Measurements from ENCODE around the gene NRTN. TPM values are rescaled to one million over a fixed set of nuclear protein-coding genes. Genes with fewer than 3 reads are reported as not detected.

NRTN gene
- total RNA-seq, 5 donors from 2014 or later (not counting 1 experiment from before 2014, with no cell fraction given), result 0.59 to 2.0 (median 1.6) TPM; not detected in 2

- ATAC-seq (replicated peaks in 1 of 4), result no peak
- H3K4me3 Mint-ChIP-seq, result no peak overlapping the region
- Histone ChIP-seq H3K4me3 (ENCODE audit: control insufficient read depth in 1 of 2, extremely low read depth in 1 of 2, low read length in 1 of 2) (no peak overlapping the region), H3K36me3 (ENCODE audit: control insufficient read depth in 2 of 2, extremely low read depth in 1 of 2, insufficient read depth in 1 of 2, low read length in 1 of 2) (no peaks in the 10 kb centered on the region), H3K4me1 (ENCODE audit: control insufficient read depth in 1 of 2, extremely low read depth in 1 of 2, insufficient read depth in 2 of 2, low read length in 2 of 2) (no peaks in the 10 kb centered on the region), H3K27ac (ENCODE audit: low read length) (no peak overlapping the region), H3K27me3 (replicated peaks in 1 of 2; ENCODE audit: control insufficient read depth in 2 of 2, extremely low read depth in 1 of 2, insufficient read depth in 2 of 2, low read length in 1 of 2) (peaks cover 0 to 34% of the 10 kb centered on the region in 2 experiments), H3K9me3 (no peaks in the 10 kb centered on the region)
- ChIA-PET POLR2A (no interaction called here), CTCF (interaction anchor here in 1 of 2 donors (0.6 kb wide), 1 partner anchor 1786 kb away, joined by 5 read pairs; no protein-coding TSS in a partner anchor)
- no peaks in the 10 kb centered on the region for H3K4me1 Mint-ChIP-seq
- peaks cover 7 to 13% of the 10 kb centered on the region in 2 donors for H3K27me3 Mint-ChIP-seq
- 79% methylated on average over 11 of the region's 11 CpGs for whole genome bisulfite sequencing (ENCODE audit: insufficient coverage)
- DNase-seq, result no peak
- no peaks in the 10 kb centered on the region for H3K36me3 Mint-ChIP-seq
- H3K9me3 Mint-ChIP-seq, result no peaks in the 10 kb centered on the region
- no peak overlapping the region for H3K27ac Mint-ChIP-seq
Observed at GRCh38 chr19:5863030-5863665, 58.3 kb downstream of the NRTN start.

GRCh38 chr19:5864013-5864720, 59.3 kb downstream of the NRTN start:
- no peaks in the 10 kb centered on the region for H3K4me1 ChIP-seq (ENCODE audit: control insufficient read depth in 1 of 2, extremely low read depth in 1 of 2, insufficient read depth in 2 of 2, low read length in 2 of 2)
- no peaks in the 10 kb centered on the region for H3K4me1 Mint-ChIP-seq

GRCh38 chr19:5864725-5865486, 60.0 kb downstream of the NRTN start:
- no peak overlapping the region for H3K27ac Mint-ChIP-seq
- no peak for DNase-seq
- CTCF ChIA-PET, result no interaction called here
- no peak overlapping the region for H3K4me3 ChIP-seq (ENCODE audit: control insufficient read depth in 1 of 2, extremely low read depth in 1 of 2, low read length in 1 of 2)
- no peaks in the 10 kb centered on the region for H3K4me1 Mint-ChIP-seq
- H3K4me3 Mint-ChIP-seq, result no peak overlapping the region
- no peaks in the 10 kb centered on the region for H3K36me3 ChIP-seq (ENCODE audit: control insufficient read depth in 2 of 2, extremely low read depth in 1 of 2, insufficient read depth in 1 of 2, low read length in 1 of 2)
- H3K27me3 Mint-ChIP-seq, result peaks cover 7 to 13% of the 10 kb centered on the region in 2 donors
- no peaks in the 10 kb centered on the region for H3K36me3 Mint-ChIP-seq
- H3K27me3 ChIP-seq (replicated peaks in 1 of 2; ENCODE audit: control insufficient read depth in 2 of 2, extremely low read depth in 1 of 2, insufficient read depth in 2 of 2, low read length in 1 of 2), result peaks cover 0 to 34% of the 10 kb centered on the region in 2 experiments
- H3K4me1 ChIP-seq (ENCODE audit: control insufficient read depth in 1 of 2, extremely low read depth in 1 of 2, insufficient read depth in 2 of 2, low read length in 2 of 2), result no peaks in the 10 kb centered on the region
- POLR2A ChIA-PET, result no interaction called here
- H3K9me3 Mint-ChIP-seq, result no peaks in the 10 kb centered on the region
- ATAC-seq (replicated peaks in 1 of 4), result no peak
- WGBS (ENCODE audit: insufficient coverage), result 81% methylated on average over 13 of the region's 14 CpGs
- H3K9me3 ChIP-seq, result no peaks in the 10 kb centered on the region
- H3K27ac ChIP-seq (ENCODE audit: low read length), result no peak overlapping the region

More at GRCh38 chr19:5864013-5864720, 59.3 kb downstream of the NRTN start:
- ChIA-PET CTCF (interaction anchor here in 1 of 2 donors (0.6 kb wide), 1 partner anchor 1787 kb away, joined by 5 read pairs; no protein-coding TSS in a partner anchor), POLR2A (no interaction called here)
- WGBS (ENCODE audit: insufficient coverage), result 70% methylated on average over 5 of the region's 9 CpGs
- no peaks in the 10 kb centered on the region for H3K9me3 Mint-ChIP-seq
- no peak overlapping the region for H3K27ac ChIP-seq (ENCODE audit: low read length)
- no peaks in the 10 kb centered on the region for H3K36me3 ChIP-seq (ENCODE audit: control insufficient read depth in 2 of 2, extremely low read depth in 1 of 2, insufficient read depth in 1 of 2, low read length in 1 of 2)
- no peaks in the 10 kb centered on the region for H3K9me3 ChIP-seq
- no peaks in the 10 kb centered on the region for H3K36me3 Mint-ChIP-seq
- no peak for ATAC-seq (replicated peaks in 1 of 4)
- peaks cover 7 to 13% of the 10 kb centered on the region in 2 donors for H3K27me3 Mint-ChIP-seq
- H3K4me3 ChIP-seq (ENCODE audit: control insufficient read depth in 1 of 2, extremely low read depth in 1 of 2, low read length in 1 of 2), result no peak overlapping the region
- no peak overlapping the region for H3K4me3 Mint-ChIP-seq
- peaks cover 0 to 34% of the 10 kb centered on the region in 2 experiments for H3K27me3 ChIP-seq (replicated peaks in 1 of 2; ENCODE audit: control insufficient read depth in 2 of 2, extremely low read depth in 1 of 2, insufficient read depth in 2 of 2, low read length in 1 of 2)
- no peak overlapping the region for H3K27ac Mint-ChIP-seq
- DNase-seq, result no peak

GRCh38 chr19:5865772-5866171, 60.9 kb downstream of the NRTN start:
- ChIA-PET CTCF (no interaction called here), POLR2A (no interaction called here)
- Histone ChIP-seq H3K4me1 (ENCODE audit: control insufficient read depth in 1 of 2, extremely low read depth in 1 of 2, insufficient read depth in 2 of 2, low read length in 2 of 2) (no peaks in the 10 kb centered on the region), H3K36me3 (ENCODE audit: control insufficient read depth in 2 of 2, extremely low read depth in 1 of 2, insufficient read depth in 1 of 2, low read length in 1 of 2) (no peaks in the 10 kb centered on the region), H3K4me3 (ENCODE audit: control insufficient read depth in 1 of 2, extremely low read depth in 1 of 2, low read length in 1 of 2) (no peak overlapping the region), H3K27ac (ENCODE audit: low read length) (no peak overlapping the region), H3K9me3 (no peaks in the 10 kb centered on the region), H3K27me3 (replicated peaks in 1 of 2; ENCODE audit: control insufficient read depth in 2 of 2, extremely low read depth in 1 of 2, insufficient read depth in 2 of 2, low read length in 1 of 2) (peaks cover 0 to 34% of the 10 kb centered on the region in 2 experiments)
- Mint-ChIP-seq H3K4me1 (no peaks in the 10 kb centered on the region), H3K4me3 (no peak overlapping the region), H3K27me3 (peaks cover 6 to 13% of the 10 kb centered on the region in 2 donors), H3K36me3 (no peaks in the 10 kb centered on the region), H3K9me3 (no peaks in the 10 kb centered on the region), H3K27ac (no peak overlapping the region)
- WGBS (ENCODE audit: insufficient coverage), result 77% methylated on average over 7 of the region's 11 CpGs
- ATAC-seq (replicated peaks in 1 of 4) (no peak), DNase-seq (peak in 2 of 35 experiments; percentile 3 to 6)

- Mint-ChIP-seq H3K27ac (no peak overlapping the region), H3K9me3 (no peaks in the 10 kb centered on the region), H3K27me3 (peaks cover 3 to 13% of the 10 kb centered on the region in 2 donors), H3K4me3 (no peak overlapping the region), H3K36me3 (no peaks in the 10 kb centered on the region), H3K4me1 (no peaks in the 10 kb centered on the region)
- CTCF ChIA-PET, result no interaction called here
- ATAC-seq (replicated peaks in 1 of 4) (no peak), DNase-seq (no peak)
- Histone ChIP-seq H3K27me3 (replicated peaks in 1 of 2; ENCODE audit: control insufficient read depth in 2 of 2, extremely low read depth in 1 of 2, insufficient read depth in 2 of 2, low read length in 1 of 2) (peaks cover 0 to 29% of the 10 kb centered on the region in 2 experiments), H3K9me3 (no peaks in the 10 kb centered on the region), H3K4me1 (ENCODE audit: control insufficient read depth in 1 of 2, extremely low read depth in 1 of 2, insufficient read depth in 2 of 2, low read length in 2 of 2) (no peaks in the 10 kb centered on the region), H3K4me3 (ENCODE audit: control insufficient read depth in 1 of 2, extremely low read depth in 1 of 2, low read length in 1 of 2) (no peak overlapping the region), H3K27ac (ENCODE audit: low read length) (no peak overlapping the region), H3K36me3 (ENCODE audit: control insufficient read depth in 2 of 2, extremely low read depth in 1 of 2, insufficient read depth in 1 of 2, low read length in 1 of 2) (no peaks in the 10 kb centered on the region)
- POLR2A ChIA-PET, result no interaction called here
- 89% methylated on average over 28 of the region's 31 CpGs for WGBS (ENCODE audit: insufficient coverage)
Observed at GRCh38 chr19:5867201-5868136, 62.6 kb downstream of the NRTN start.
